Measurements from ENCODE around the gene FAM228B.
"Not testable (repeated sequence)": the region's sequence is repeated elsewhere in the genome, so short reads cannot be mapped to it uniquely, and the experiment has no call there.

Gene FAM228B

DNA sequence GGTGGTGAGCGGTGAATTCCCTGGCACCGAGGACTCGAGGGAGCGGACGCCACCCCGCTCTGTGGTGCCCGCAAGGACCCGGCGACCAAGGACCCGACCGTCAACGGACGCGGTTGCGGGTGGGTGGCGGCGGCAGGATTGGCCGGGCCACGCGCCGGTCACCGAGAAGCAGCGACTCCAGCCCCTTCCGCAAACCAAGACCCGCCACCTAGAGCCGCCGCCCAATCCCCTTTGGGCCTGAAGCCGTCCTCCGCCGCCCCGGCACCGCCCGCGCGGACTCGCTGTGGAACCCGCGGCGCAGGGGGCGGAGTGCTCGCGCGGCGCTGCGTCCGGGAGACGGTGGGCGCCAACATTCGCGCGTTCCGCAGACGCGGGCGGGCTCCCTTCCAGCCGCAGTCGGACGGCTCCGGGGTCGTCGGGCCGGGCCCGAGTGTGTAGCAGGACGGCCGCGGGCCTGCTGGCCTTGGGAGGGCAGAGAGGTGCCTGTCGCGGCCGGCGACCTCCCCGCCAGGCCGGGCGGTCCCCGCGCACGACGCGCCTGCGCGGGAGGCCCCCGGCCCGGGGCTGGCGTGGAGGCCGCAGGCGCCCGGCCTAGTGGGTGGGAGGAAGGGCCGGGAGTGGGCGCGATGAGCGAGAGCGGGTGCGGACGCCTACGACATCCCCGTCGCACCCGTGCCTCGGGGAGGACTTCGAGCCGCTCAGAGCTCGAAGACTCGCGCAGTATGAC, at the start of gene FAM228B, which contains the start of gene PFN4:
Gene FAM228B (plus strand): TSS at position 275 of the 727 bp plus-strand sequence. CDS start 893 bp downstream, outside the sequence.
Gene PFN4 (minus strand): TSS at position 140 of the 727 bp plus-strand sequence. CDS start 799 bp downstream, outside the sequence.
- DNase-seq = peak; percentile 46 to 62

DNA sequence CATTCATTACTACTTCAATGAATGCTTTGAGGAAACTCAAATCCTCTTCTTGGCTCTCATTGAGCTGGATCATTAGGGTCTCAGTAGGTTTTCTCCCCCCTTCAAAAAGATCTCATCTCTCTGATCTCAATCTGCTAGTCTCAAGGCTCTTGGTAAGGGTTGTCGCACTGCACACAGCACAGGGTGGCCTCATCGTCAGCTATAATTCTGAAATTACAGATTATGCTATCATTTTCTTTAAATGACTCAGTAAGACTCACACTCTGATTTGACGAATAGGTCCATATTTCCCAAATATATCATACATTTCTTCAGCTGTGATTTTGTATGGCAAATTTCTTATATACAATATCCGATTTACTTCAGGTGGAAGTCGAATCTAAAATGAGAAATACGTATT, 49.5 kb upstream of the FAM228B start:
- no peak for DNase-seq

DNA sequence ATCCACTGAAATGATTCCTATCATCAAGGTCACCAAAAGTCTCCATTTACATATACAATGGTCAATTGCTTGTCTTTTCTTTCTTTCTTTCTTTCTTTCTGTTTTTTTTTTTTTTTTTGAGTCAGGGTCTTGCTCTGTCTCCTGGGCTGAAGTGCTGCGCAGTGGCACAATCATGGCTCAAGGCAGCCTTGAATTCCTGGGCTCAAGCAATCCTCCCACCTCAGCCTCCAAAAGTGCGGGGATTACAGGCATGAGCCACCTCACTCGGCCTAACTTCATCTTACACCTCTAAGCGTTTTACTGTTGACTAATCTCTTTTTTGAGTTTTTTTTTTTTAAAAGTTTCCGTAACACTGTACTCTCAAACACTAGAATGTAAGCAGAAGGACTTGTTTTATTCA, 48.0 kb upstream of the FAM228B start:
- no peak for DNase-seq

DNA sequence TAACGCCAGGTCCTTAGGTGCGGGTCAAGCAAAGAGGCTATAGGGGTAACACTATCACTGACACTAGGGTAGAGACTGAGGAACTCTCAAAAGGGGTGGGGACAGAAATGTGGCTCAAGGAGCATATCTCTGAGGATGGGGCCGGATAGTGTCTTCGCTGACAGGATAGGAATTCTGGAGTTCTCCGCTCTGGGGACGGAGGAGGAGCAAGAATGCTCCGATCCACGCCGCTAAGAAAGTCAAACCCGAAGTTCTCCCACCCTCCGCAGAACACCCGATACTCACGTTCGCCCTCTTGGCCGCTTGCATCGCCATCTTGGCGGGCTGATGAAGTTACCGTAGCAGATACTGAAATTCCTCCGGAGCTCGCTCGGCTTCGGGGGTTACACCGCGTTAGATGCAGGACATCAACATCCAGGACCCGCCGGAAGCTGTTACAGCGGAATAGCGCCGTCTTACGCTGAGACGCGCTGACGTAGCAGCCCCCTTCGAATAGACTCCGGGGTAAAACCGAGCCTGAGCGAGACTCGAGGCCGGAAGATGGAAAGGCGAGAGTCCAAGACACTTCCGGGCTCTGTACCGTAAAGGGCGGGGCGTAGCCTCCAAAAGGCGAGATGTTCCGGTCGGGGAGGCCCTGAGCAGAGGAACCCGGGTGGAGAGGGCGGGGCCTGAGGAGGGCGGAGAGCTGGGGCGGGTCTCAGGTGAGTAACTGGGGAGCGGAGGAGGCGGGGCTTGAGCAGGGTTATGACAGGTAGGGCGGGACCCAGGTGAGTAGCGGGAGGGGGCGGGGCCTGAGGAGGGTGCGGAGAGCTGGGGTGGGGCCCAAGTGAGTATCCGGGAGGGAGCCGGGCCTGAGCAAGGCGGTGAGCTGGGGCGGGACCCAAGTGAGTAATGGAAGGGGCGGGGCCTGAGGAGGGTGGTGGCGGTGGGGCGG, 47.1 kb upstream of the FAM228B start, which contains the start of gene SF3B6:
Gene SF3B6 (minus strand): TSS at position 412 of the 934 bp plus-strand sequence. CDS start 97 bp downstream, at position 315.
- DNase-seq = peak; percentile 93 to 96

DNA sequence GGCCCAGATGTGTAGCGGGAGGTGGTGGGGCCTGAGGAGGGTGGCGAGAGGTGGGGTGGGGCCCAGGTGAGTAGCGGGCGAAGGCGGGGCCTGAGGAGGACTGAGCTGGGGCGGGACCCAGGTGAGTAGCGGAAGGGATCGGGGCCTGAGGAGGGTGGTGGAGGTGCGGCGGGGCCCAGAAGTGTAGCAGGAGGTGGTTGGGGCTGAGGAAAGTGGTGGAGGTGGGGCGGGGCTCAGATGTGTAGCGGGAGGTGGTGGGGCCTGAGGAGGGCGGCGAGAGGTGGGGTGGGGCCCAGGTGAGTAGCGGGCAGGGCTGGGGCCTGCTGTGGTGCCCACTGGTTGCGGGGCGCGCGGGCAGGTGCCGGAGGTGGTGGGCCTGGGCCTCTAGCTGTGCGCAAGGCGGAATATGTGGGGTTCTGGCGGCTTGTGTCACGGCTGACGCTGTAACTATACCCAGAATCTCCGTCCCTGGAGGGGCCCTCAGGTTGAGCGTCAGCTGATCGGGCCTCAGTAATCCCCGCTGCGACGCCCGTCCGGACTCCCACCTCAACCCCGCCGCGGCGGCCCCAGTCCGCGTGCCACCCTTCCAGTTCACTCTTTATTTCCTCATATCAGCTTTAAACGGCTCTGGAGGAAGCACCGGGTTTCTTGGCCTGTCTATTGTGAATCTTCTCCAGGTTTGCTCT, 46.3 kb upstream of the FAM228B start:
- no peak for DNase-seq

DNA sequence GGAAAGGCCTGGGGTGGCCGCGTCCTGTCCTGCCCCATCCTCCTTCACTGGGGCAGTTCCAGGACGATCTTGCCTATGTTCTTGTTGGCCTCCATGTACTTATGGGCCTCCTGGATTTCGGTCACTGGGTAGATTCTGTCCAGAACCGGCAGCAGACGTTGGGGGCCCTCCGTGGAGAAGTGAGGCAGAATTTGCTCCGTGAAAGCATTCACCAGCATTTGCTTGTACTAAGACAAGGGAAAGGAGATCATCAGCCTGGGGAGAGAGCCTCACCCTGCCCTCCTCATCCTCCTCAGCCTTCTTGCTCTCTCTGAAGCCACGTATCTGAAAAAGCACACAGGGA, 45.8 kb upstream of the FAM228B start:
- no peak for DNase-seq

DNA sequence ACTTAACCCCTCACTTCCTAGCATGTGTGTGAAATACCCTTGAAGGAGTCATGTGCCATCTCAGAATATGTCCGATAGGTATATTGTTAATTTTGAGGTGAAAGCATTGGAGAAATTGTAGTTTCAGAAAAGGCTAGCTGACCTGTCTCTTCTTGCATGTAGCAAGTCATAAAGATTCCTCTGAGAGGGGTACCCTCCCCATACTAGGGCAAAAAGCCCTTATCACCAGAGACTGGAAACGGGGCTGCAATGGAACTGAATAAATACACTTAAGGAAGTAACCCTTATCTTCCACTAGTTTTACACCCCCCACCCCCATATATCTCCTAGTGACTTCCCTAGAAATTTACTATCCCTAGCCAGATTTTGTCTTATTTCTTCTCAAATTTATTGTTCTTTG, 45.4 kb upstream of the FAM228B start:
- DNase-seq = no peak

DNA sequence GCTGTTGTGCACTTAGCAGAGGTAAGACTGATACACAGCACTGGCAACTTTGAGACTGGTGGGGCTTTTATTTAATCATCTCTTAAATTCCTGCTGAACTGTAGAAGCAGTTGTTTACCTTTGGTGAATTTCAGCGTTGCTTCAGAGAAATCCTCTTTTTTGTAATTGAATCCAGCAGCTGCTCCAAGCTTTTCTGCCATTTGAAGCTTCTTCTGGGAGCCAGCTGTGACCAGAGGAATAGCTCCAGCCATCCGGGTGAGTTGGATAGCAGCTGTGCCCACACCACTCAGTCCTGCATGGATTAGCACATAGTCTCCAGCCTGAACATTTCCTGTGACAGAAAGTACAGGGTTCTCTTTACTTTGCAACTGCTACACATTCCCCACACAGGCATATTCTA, 42.6 kb upstream of the FAM228B start:
- no peak for DNase-seq

DNA sequence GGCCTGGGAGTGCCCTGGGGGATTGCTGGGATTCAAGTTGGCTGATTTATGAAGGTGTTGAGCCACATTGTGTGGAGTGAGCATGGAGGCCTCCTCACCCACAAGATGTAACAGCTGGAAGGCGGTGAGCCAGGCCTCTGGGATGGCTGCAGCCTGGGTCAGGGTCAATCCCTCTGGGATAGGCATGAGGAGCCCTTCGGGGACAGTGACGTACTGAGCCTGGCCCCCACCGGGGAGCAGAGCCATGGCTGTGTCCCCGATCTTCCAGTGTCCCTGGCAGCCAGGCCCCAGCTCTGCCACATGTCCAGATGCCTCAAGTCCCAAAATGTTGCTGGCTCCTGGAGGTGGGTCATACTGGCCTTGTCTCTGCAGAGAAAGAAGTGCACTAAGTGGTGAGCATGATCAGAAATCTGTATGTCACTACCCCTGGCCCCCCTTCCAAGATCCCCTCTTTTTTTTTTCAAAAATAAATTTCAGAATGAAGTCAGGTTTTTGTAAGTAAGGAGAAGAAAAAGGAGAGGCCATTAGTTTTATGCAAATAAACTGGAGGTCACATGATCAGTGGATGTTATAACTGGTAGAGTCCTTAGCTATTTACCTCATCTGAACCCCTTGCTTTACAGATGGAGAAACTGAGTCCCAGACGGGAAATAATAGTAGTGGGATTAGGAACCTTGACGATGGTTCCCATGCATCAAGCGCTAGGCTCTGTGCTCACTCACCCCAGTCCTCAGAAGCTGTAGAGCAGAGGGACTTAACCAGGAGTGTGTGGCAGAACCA, 40.3 kb upstream of the FAM228B start:
- no peak for DNase-seq

DNA sequence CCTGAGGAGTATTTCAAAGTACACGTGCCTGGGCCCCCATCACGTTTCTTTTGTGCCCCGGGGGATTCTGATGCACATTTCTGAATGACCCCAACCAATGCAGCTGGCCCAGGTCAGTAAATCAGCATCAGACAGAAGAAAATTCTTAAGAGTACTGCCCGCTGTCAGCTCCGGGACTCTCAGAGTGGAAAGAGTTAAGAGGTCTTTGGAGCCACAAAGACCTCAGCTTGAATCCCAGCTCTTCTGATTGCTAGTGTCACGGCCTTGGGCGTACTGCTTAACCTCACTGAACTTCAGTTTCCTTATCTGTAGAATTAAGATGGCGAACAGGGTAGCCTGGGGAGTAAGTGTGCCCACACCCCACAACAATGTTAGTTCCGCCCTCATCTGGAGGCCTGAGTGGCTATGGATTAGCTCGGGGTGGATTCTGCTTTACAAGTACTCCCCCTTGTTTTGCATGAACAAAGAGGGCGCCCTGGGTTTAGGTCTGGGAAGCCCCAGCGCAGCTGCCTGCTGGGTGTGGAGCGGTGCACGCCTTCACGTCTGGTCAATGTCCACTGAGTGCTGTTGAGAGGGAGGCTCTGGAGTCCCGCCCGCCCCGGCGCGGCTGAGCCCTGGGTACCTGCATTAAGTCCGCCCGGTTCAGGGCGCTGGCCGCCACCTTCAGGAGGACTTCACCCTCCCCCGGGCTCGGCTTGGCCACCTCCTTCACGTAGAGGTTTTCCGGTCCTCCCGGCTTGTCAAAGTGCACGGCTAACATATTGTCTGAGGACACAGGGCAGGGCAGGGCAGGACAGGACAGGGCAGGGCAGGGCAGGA, 39.5 kb upstream of the FAM228B start:
- DNase-seq = peak; percentile 80 to 88

DNA sequence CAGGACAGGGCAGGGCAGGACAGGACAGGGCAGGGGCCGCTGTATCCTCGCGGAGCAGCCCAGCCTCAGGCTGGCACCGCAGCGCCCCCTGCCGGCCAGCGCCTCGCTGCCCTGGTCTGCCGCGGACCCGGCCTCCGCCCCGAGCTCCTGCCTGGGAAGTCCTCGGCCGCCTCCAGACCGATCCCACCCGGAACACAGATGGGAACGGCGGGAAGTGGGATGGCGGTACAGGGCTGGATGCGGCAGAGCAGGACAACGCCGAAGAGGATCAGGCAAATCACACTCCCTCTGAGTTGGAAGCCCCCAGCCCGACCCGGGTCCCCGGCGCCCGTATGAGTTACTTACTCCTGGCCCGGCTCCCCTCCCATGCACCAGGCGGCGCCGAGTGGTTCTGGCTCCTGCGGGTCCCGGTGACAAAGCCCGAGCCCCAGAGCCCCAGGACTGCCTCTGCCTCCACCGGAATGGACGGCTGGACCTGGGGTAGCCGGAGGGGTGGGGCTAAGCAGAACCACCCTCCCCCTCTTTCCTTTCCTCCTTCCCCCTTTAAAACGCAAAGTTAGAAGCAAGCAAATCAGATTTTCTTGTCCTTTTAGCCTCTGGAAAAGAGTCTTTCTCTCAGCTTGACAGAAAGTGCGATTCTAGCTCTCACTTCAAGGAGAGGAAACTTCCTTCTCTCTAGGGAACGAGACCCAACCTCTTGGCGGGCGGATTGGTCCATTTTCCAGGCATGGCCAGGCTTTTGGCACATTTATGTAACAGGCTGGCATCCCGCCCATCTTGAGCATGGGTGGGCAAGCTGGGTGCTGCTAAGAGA, 38.7 kb upstream of the FAM228B start, which contains the start of gene TP53I3:
Gene TP53I3 (minus strand): TSS at position 449 of the 814 bp plus-strand sequence. CDS start 508 bp downstream, outside the sequence.
- DNase-seq = peak; percentile 78 to 93

DNA sequence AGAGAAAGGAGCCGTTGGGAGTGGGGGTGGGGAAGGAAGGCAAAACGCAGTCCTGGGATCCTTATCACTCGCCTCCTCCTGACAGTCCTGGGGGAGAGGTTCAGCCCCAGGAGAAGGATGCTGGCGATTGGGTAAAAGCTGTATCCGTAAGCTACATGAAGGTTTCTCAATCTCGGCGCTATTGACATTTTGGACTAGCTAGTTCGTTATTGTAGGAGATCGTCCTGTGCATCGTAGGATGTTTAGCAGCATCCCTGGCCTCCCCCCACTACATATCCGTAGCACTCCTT, 38.1 kb upstream of the FAM228B start:
- no peak for DNase-seq

DNA sequence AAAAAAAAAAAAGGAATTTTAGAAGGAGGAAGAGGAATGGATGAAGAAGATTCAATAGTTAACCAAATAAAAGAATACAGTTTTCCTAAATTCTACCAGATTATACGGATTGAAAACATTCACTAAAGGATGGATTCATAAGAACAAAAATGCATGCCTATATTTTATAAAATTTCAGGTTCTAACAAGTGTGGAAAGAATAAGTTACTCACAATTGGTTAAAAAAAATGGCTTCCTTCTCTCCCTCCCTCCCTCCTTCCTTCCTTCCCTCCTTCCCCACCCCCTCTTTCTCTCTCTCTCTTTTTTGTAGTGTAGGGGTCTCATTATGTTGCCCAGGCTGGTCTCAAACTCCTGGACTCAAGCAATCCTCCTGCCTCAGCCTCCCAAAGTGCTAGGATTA, 37.0 kb upstream of the FAM228B start:
- no peak for DNase-seq

DNA sequence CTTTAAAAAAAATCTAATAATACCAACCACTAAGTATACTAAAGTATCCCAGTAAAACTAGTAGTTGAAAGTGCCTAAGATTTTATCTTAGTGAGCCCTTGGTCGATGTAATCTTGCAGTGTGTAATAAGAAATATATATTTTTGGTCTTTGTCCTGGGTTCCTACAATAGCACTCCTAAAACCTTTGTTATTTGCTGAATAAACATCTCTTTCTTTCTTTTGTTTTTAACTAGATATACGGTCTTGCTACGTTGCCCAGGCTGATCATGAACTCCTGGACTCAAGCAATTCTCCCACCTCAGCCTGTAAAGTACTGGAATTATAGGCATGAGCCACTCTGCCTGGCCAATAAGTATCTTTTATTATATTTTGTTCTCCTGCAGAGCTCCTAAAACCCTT, 36.2 kb upstream of the FAM228B start:
- DNase-seq = no peak

DNA sequence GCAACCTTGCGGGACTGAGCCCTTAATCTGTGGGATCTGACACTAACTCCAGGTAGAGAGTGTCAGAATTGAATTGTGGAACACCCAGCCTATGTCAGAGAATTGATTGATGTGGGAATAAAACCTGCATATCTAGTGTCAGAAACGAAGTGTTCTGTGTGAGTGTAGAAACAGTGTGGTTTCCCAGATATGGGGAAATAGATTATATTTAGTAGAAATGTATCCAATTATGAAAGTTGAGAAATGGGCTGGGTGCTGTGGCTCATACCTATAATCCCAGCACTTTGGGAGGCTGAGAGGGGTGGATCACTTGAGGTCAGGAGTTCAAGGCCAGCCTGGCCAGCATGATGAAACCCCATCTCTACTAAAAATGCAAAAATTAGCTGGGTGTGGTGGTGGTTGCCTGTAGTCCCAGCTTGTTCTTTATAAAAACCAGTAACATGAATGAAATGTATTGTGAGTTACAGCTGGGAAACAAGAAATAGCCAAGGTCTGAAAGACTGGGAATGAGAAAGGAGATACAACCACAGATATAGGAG, 34.4 kb upstream of the FAM228B start:
- DNase-seq = no peak

DNA sequence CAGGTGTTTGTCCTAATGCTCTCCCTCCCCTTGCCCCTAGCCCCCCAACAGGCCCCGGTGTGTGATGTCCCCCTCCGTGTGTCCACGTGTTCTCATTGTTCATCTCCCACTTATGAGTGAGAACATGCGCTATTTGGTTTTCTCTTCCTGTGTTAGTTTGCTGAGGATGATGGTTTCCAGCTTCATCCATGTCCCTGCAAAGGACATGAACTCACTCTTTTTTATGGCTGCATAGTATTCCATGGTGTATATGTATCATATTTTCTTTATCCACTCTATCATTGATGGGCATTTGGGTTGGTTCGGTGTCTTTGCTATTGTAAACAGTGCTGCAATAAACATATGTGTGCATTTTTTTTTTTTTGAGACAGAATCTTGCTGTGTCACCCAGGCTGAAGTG, 30.0 kb upstream of the FAM228B start:
- DNase-seq = not testable (repeated sequence)

DNA sequence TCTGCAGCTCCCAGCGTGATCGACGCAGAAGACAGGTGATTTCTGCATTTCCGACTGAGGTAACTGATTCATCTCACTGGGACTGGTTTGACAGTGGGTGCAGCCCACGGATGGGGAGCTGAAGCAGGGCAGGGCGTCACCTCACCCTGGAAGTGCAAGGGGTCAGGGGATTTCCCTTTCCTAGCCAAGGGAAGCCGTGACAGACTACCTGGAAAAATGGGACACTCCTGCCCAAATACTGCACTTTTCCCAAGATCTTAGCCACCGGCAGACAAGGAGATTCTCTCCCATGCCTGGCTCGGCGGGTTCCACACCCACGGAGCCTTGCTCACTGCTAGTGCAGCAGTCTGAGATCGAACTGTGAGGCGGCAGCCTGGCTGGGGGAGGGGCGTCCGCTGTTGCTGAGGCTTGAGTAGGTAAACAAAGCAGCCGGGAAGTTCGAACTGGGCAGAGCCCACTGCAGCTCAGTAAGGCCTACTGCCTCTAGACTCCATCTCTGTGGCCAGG, 28.0 kb upstream of the FAM228B start:
- not testable (repeated sequence) for DNase-seq

DNA sequence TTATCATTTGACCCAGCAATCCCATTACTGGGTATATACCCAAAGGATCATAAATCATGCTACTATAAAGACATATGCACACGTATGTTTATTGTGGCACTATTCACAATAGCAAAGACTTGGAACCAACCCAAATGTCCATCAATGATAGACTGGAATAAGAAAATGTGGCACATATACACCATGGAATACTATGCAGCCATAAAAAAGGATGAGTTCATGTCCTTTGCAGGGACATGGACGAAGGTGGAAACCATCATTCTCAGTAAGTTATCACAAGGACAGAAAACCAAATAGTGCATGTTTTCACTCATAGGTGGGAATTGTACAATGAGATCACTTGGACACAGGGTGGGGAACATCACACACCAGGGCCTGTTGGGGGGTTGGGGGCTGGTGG, 22.5 kb upstream of the FAM228B start:
- DNase-seq = not testable (repeated sequence)

DNA sequence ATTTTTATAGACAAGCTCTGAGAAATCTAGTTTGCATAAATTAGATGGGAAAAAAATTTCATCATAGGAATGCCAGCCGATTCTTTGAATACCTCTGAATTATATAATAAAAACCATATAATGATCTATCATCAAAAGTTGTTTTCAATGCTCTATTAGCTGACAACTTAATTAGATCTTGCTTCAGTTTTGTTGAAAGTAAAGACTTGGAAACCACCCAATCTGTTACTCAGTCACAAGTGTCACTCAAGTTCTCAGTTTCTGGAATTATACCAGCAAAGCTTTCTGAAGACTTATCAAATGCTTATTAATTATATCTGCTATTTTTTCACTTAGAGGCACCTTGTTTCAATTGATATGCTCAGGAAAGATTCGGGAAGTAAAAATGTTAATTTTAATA, 21.3 kb upstream of the FAM228B start:
- DNase-seq = no peak

DNA sequence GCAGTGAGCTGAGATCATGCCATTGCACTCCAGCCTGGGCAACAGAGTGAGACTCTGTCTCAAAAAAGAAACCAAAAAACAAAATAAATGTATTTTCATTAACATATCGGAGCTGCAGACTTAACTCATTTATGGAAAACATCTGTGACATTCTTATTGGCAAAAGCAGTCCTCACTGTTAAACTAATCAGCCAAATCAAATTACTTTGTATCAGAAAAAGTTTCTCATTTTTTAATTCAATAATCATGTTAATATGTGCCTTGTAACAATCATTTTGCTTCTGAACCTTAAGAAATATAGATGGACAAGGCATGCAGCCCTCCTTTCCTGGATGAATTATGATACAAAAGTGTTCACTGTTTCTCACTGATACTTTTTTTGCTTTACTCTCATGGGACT, 20.6 kb upstream of the FAM228B start:
- DNase-seq = no peak

Measured in bone marrow (tissue), 2 donors.